Heart right ventricle (tissue), 16 donors: ENCODE results near the gene GPR55. TPM values are rescaled to one million over a fixed set of nuclear protein-coding genes. Genes with fewer than 3 reads are reported as not detected.

ENCODE experiments used
- ATAC-seq, 8 donors: fragments of 200-7000 bp; cut with Tn5 transposase; one replicate each; pipeline ENCODE4 v1.9.1; 2020; ENCODE audit warnings: mild to moderate bottlenecking in 8 of 8, moderate library complexity in 8 of 8, moderate number of reproducible peaks in 1 of 8
- DNase-seq, 2 donors: peaks; one replicate each; pipeline ENCODE4 v3.0.0-alpha.2; 2020
- H3K27ac ChIP-seq, 10 donors: fragments of 200-600 bp; sonication (generic) in 2 of 10; one replicate each; pipeline versions ENCODE4 v1.5.0 to v1.8.0; 2020 to 2022; ENCODE audit warnings: mild to moderate bottlenecking in 3 of 10
- H3K27me3 ChIP-seq, 7 donors: fragments of 200-600 bp; one replicate each; pipeline ENCODE4 v1.8.0; 2021 to 2022; ENCODE audit warnings: mild to moderate bottlenecking in 2 of 7
- H3K36me3 ChIP-seq, 9 donors: fragments of 200-600 bp; sonication (generic) in 1 of 9; one replicate each; pipeline versions ENCODE4 v1.5.0 to v1.8.0; 2020 to 2022; ENCODE audit warnings: mild to moderate bottlenecking in 2 of 9
- H3K4me1 ChIP-seq, 9 donors: fragments of 200-600 bp; sonication (generic) in 1 of 9; one replicate each; pipeline versions ENCODE4 v1.5.0 to v1.8.0; 2020 to 2022; ENCODE audit warnings: mild to moderate bottlenecking in 4 of 9
- H3K4me3 ChIP-seq, 10 donors: fragments of 200-600 bp; sonication (generic) in 2 of 10; one replicate each; pipeline versions ENCODE4 v1.5.0 to v1.8.0; 2020 to 2022; ENCODE audit warnings: mild to moderate bottlenecking in 7 of 10, moderate library complexity in 2 of 10
- H3K9me3 ChIP-seq, 11 donors: fragments of 200-600 bp in 10 of 11; sonication (generic) in 2 of 11; one replicate each; pipeline versions ENCODE4 v1.5.0 to v1.8.0; 2013 to 2022; ENCODE audit warnings: mild to moderate bottlenecking in 2 of 11, control low read depth in 1 of 11, moderate library complexity in 1 of 11
- CTCF ChIP-seq, 9 donors: fragments of 200-600 bp; sonication (generic) in 2 of 9; IDR thresholded peaks; one replicate each; pipeline versions ENCODE4 v1.5.0 to v1.8.0; 2021 to 2022; ENCODE audit warnings: antibody characterized with exemption in 9 of 9, mild to moderate bottlenecking in 5 of 9, moderate library complexity in 1 of 9
- WGBS, 2 donors: extraction: QIAGEN DNeasy Blood & Tissue Kit; methylation state at CpG; one replicate each; pipeline ENCODE4 v1.1.7; 2013; ENCODE audit warnings: inconsistent platforms in 1 of 2; 5-methylcytosine and 5-hydroxymethylcytosine counted together
- intact Hi-C, 10 donors: fragments of 100-400 bp; cut with DNase I; formaldehyde crosslinking; loops; one replicate each; pipeline versions ENCODE4 v1.11.1 to v1.14.2; 2022
- polyA plus RNA-seq, 2 donors: library from polyadenylated mRNA; stranded (reverse); fragments of 200-250 nt; gene quantifications; one replicate each; pipeline ENCODE4 v1.2.3, GENCODE V29; 2013
- total RNA-seq, 10 donors: library from RNA; stranded (reverse); fragmentation: NEBNext Ultra II Directional in 3 of 10; extraction: Animal tissue kit (Norgen Biotek cat#: 25700) in 3 of 10; gene quantifications; one replicate each; pipeline versions ENCODE4 v1.2.1 to v1.2.4, GENCODE V29; 2021 to 2023
- donor health status: Arrhythmogenic right ventricular cardiomyopathy.
- donor health status: ischemic (EF 13 %, LVEDD 7.1; RV severe dilation, severe dysfunction).
- donor health status: healthy with polysubstance abuse.
- donor health status: DM: no; HTN: yes; CAD: no.
- donor health status: DM: no; HTN: no; CAD: no.
- donor health status: ischemic (EF 25% LVEDD 6.9; RV normal size, moderate dysfunction).
- donor health status: ischemic (EF 25% LVEDD 5.7; RV mildly dilated, moderate dysfunction).
- donor health status: healthy.
- donor health status: DM: yes; HTN: yes; CAD: no.
- donor health status: Ischemic cardiomyopathy.
- donor health status: ischemic (EF 35%, LVEDD 5.7; RV mildly dilated, moderate dysfunction).
- donor health status: nonischemic (EF 11% LVEDD 7.7; RV severe dilation, severe dysfunction).
- donor health status: DM: yes; HTN: yes; CAD: no.
- donor health status: PGD.
- donor health status: ischemic (EF 29% LVEDD 5.4; RV normal size, mild dysfunction).
- donor health status: nonischemic (EF 23%, LVEDD 6.1; RV moderate dilation, normal function).

GPR55 gene
- total and polyA plus RNA-seq, 12 donors, result 0.01 to 0.42 TPM; not detected in 10

GRCh38 chr2:230861552-230862255 lies 63.3 kb downstream of the GPR55 start:
- H3K36me3 ChIP-seq, result no peaks in the 10 kb centered on the region
- TF ChIP-seq CTCF (IDR thresholded peaks at IDR 0.05), result no peak
- H3K4me3 ChIP-seq, result no peak overlapping the region
- ATAC-seq (no peak), DNase-seq (no peak)
- H3K9me3 ChIP-seq, result peaks cover 0 to 15% (median 0%) of the 10 kb centered on the region in 11 donors
- no peak overlapping the region for H3K27ac ChIP-seq
- H3K27me3 ChIP-seq, result peaks cover 6 to 83% (median 57%) of the 10 kb centered on the region in 7 donors
- peaks cover 0 to 25% (median 14%) of the 10 kb centered on the region in 9 donors for H3K4me1 ChIP-seq
- intact Hi-C loops, result no loop called here
- WGBS, 2 donors, result 23 to 38% methylated on average over 13 of the region's 13 CpGs

Other genes with a start within 250 kb of the GPR55 start
- gene CAB39, start 212.4 kb downstream of the GPR55 start, total RNA-seq, result 10 to 100 TPM; 72.6 to 99.7 (median 91.1) TPM
- 10 to 100 TPM; 17.3 to 26.2 TPM for gene CAB39, start 212.4 kb downstream of the GPR55 start, polyA plus RNA-seq
- 10 to 100 TPM; 14.3 to 32.7 (median 23.8) TPM for gene ITM2C, start 60.3 kb downstream of the GPR55 start, total RNA-seq
- 10 to 100 TPM; 12.1 to 20.4 TPM for gene ITM2C, start 60.3 kb downstream of the GPR55 start, polyA plus RNA-seq
- not detected for gene SPATA3, start 70.9 kb upstream of the GPR55 start, total RNA-seq
- not detected for gene SPATA3, start 70.9 kb upstream of the GPR55 start, polyA plus RNA-seq
- gene C2orf72, start 112.3 kb upstream of the GPR55 start, total RNA-seq, result under 1 TPM in 3 of 10 donors, not detected in 7; 0.06 to 0.09 (median 0.07) TPM
- gene C2orf72, start 112.3 kb upstream of the GPR55 start, polyA plus RNA-seq, result not detected
- 100 to 1,000 TPM in 4 of 10 donors, 10 to 100 TPM in 6; 88.4 to 113 (median 95.1) TPM for gene PSMD1, start 131.6 kb upstream of the GPR55 start, total RNA-seq
- gene PSMD1, start 131.6 kb upstream of the GPR55 start, polyA plus RNA-seq, result 10 to 100 TPM; 39.8 to 50.7 TPM
- gene HTR2B, start 199.8 kb upstream of the GPR55 start, total RNA-seq, result 1 to 10 TPM in 4 of 10 donors, under 1 TPM in 5, not detected in 1; 0.10 to 2.7 (median 0.74) TPM
- gene HTR2B, start 199.8 kb upstream of the GPR55 start, polyA plus RNA-seq, result under 1 TPM; 0.25 to 0.59 TPM